Neural cell (in vitro differentiated cells): ENCODE measurements around the gene SCUBE1. TPM values are rescaled to one million over a fixed set of nuclear protein-coding genes. Genes with fewer than 3 reads are reported as not detected.

Experiments used
- H2AFZ ChIP-seq: fragments of 200-600, 300-800 bp; sonication (generic), shearing (Covaris generic); 2 replicates; pipeline ENCODE4 v1.6.0; 2014; ENCODE audit warnings: low read depth, mild to moderate bottlenecking, antibody characterized with exemption, low read length, moderate library complexity
- H3F3A ChIP-seq: fragments of 200-600 bp; shearing (Covaris generic); 2 replicates; pipeline ENCODE4 v1.6.1; 2016; ENCODE audit warnings: mild to moderate bottlenecking, moderate library complexity, mixed read lengths, antibody characterized with exemption, low read length; ENCODE audit not compliant: insufficient read depth, poor library complexity, severe bottlenecking
- H3K27ac ChIP-seq: fragments of 200-600, 300-800 bp; sonication (generic), shearing (Covaris generic); 2 replicates; pipeline ENCODE4 v1.5.1; 2014; ENCODE audit warnings: mild to moderate bottlenecking, low read length, moderate library complexity
- H3K27me3 ChIP-seq: fragments of 300-800, 200-600 bp; sonication (generic), shearing (Covaris generic); 2 replicates; pipeline ENCODE4 v1.6.0; 2014; ENCODE audit warnings: mild to moderate bottlenecking, low read depth, low read length, moderate library complexity; ENCODE audit not compliant: insufficient read depth
- H3K36me3 ChIP-seq: fragments of 300-800, 200-600 bp; sonication (generic), shearing (Covaris generic); 2 replicates; pipeline ENCODE4 v1.5.1; 2014; ENCODE audit warnings: mild to moderate bottlenecking, antibody characterized with exemption, low read length, moderate library complexity; ENCODE audit not compliant: insufficient read depth
- H3K4me2 ChIP-seq: fragments of 300-800, 200-600 bp; sonication (generic), shearing (Covaris generic); 2 replicates; pipeline ENCODE4 v1.6.0; 2014; ENCODE audit warnings: mild to moderate bottlenecking, low read length
- H3K4me3 ChIP-seq: fragments of 300-800, 200-600 bp; sonication (generic), shearing (Covaris generic); 2 replicates; pipeline ENCODE4 v1.5.1; 2014; ENCODE audit warnings: mild to moderate bottlenecking, low read length, moderate library complexity
- H3K79me2 ChIP-seq: fragments of 200-600 bp; shearing (Covaris generic); replicated peaks from 2 replicates; pipeline ENCODE4 v1.6.0; 2014; ENCODE audit warnings: mild to moderate bottlenecking, low read length, moderate library complexity; ENCODE audit not compliant: insufficient read depth
- H3K9ac ChIP-seq: fragments of 300-800, 200-600 bp; sonication (generic), shearing (Covaris generic); 2 replicates; pipeline ENCODE4 v1.6.1; 2016; ENCODE audit warnings: mild to moderate bottlenecking, low read length, mixed read lengths
- H3K9me2 ChIP-seq: fragments of 200-600 bp; shearing (Covaris generic); 2 replicates; pipeline ENCODE4 v1.6.1; 2016; ENCODE audit warnings: mild to moderate bottlenecking, low read length, mixed read lengths; ENCODE audit not compliant: insufficient read depth
- H3K9me3 ChIP-seq: fragments of 200-600, 300-800 bp; sonication (generic), shearing (Covaris generic); 2 replicates; pipeline ENCODE4 v1.6.1; 2016; ENCODE audit warnings: mild to moderate bottlenecking, mixed run types, low read length, moderate library complexity, mixed read lengths
- H4K20me1 ChIP-seq: fragments of 200-600 bp; shearing (Covaris generic); 2 replicates; pipeline ENCODE4 v1.6.1; 2016; ENCODE audit warnings: mild to moderate bottlenecking, mixed run types; ENCODE audit not compliant: insufficient read depth
- EP300 ChIP-seq: fragments of 450-650 bp; conservative IDR thresholded peaks from 2 replicates; pipeline ENCODE4 v1.6.1; 2014; ENCODE audit warnings: antibody characterized with exemption, mild to moderate bottlenecking, moderate library complexity; ENCODE audit not compliant: poor library complexity, severe bottlenecking
- EZH2 ChIP-seq: fragments of 200-600, 300-800 bp; shearing (Covaris generic), sonication (generic); IDR thresholded peaks from 2 replicates; pipeline ENCODE4 v1.6.1; 2014; ENCODE audit warnings: antibody characterized with exemption, low read length, borderline replicate concordance, mild to moderate bottlenecking; ENCODE audit not compliant: insufficient read depth, poor library complexity, severe bottlenecking
- MXI1 ChIP-seq: fragments of 450-650 bp; conservative IDR thresholded peaks from 2 replicates; pipeline ENCODE4 v1.6.1; 2014; ENCODE audit warnings: antibody characterized with exemption, mild to moderate bottlenecking; ENCODE audit not compliant: poor library complexity, severe bottlenecking
- POLR2AphosphoS5 ChIP-seq: IDR thresholded peaks from 2 replicates; pipeline ENCODE4 v1.6.1; 2012
- RAD21 ChIP-seq: fragments of 450-650 bp; conservative IDR thresholded peaks from 2 replicates; pipeline ENCODE4 v1.6.1; 2014; ENCODE audit warnings: antibody characterized with exemption, mild to moderate bottlenecking, moderate library complexity
- SMC3 ChIP-seq: fragments of 450-650 bp; conservative IDR thresholded peaks from 2 replicates; pipeline ENCODE4 v1.6.1; 2014; ENCODE audit warnings: antibody characterized with exemption, mild to moderate bottlenecking, moderate library complexity; ENCODE audit not compliant: poor library complexity
- TAF1 ChIP-seq: IDR thresholded peaks from 2 replicates; pipeline ENCODE4 v1.6.1; 2012; ENCODE audit warnings: low read depth
- polyA plus RNA-seq: library from polyadenylated mRNA; depleted of rRNA; stranded (reverse); fragments of >200 nt; gene quantifications from 2 replicates; pipeline ENCODE4 v1.2.3, GENCODE V29; 2014
- TF ChIP-seq, protein P1 (sequence below): IDR thresholded peaks from 2 replicates; pipeline ENCODE4 v1.6.1; 2012; ENCODE audit warnings: borderline replicate concordance
- TF ChIP-seq, protein P2 (sequence below): fragments of 450-650 bp; IDR thresholded peaks from 2 replicates; pipeline ENCODE4 v1.5.1; 2014; ENCODE audit warnings: antibody characterized with exemption, mild to moderate bottlenecking, moderate library complexity; ENCODE audit not compliant: poor library complexity, severe bottlenecking

SCUBE1 gene
- polyA plus RNA-seq, 1 donor from 2014 or later: 8.4 TPM

DNA sequence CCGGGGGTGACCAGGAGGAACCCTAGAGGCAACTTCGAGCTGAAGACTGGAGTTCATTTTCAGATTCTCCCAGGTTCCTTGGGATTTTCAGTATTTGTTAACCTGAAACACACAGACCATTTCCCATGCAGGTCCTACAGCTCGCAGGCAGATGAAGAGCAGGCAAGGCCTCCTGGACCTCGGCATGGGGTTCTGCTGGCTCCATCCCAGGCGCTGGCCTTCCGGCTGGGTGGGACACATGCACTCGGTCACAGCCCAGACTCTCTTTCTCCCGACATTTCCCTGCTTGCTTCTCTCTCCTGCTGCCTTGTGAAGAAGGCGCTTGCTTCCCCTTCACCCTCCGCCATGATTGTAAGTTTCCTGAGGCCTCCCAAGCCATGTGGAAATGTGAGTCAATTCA is 140.8 kb downstream of the SCUBE1 start:
- H3K79me2 ChIP-seq: no peaks in the 10 kb centered on the region
- H3K27ac ChIP-seq: no peak overlapping the region
- no peaks in the 10 kb centered on the region for H3K27me3 ChIP-seq
- no peak overlapping the region for H2AFZ ChIP-seq
- H3K4me2 ChIP-seq: no peak overlapping the region
- no peaks in the 10 kb centered on the region for H4K20me1 ChIP-seq
- TF ChIP-seq EP300 (no peak), SMC3 (no peak), RAD21 (no peak), EZH2 (no peak), POLR2AphosphoS5 (no peak), MXI1 (no peak)
- TF ChIP-seq, protein P1, sequence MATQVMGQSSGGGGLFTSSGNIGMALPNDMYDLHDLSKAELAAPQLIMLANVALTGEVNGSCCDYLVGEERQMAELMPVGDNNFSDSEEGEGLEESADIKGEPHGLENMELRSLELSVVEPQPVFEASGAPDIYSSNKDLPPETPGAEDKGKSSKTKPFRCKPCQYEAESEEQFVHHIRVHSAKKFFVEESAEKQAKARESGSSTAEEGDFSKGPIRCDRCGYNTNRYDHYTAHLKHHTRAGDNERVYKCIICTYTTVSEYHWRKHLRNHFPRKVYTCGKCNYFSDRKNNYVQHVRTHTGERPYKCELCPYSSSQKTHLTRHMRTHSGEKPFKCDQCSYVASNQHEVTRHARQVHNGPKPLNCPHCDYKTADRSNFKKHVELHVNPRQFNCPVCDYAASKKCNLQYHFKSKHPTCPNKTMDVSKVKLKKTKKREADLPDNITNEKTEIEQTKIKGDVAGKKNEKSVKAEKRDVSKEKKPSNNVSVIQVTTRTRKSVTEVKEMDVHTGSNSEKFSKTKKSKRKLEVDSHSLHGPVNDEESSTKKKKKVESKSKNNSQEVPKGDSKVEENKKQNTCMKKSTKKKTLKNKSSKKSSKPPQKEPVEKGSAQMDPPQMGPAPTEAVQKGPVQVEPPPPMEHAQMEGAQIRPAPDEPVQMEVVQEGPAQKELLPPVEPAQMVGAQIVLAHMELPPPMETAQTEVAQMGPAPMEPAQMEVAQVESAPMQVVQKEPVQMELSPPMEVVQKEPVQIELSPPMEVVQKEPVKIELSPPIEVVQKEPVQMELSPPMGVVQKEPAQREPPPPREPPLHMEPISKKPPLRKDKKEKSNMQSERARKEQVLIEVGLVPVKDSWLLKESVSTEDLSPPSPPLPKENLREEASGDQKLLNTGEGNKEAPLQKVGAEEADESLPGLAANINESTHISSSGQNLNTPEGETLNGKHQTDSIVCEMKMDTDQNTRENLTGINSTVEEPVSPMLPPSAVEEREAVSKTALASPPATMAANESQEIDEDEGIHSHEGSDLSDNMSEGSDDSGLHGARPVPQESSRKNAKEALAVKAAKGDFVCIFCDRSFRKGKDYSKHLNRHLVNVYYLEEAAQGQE: no peak
- TF ChIP-seq, protein P2, sequence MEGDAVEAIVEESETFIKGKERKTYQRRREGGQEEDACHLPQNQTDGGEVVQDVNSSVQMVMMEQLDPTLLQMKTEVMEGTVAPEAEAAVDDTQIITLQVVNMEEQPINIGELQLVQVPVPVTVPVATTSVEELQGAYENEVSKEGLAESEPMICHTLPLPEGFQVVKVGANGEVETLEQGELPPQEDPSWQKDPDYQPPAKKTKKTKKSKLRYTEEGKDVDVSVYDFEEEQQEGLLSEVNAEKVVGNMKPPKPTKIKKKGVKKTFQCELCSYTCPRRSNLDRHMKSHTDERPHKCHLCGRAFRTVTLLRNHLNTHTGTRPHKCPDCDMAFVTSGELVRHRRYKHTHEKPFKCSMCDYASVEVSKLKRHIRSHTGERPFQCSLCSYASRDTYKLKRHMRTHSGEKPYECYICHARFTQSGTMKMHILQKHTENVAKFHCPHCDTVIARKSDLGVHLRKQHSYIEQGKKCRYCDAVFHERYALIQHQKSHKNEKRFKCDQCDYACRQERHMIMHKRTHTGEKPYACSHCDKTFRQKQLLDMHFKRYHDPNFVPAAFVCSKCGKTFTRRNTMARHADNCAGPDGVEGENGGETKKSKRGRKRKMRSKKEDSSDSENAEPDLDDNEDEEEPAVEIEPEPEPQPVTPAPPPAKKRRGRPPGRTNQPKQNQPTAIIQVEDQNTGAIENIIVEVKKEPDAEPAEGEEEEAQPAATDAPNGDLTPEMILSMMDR: no peak
- H3K36me3 ChIP-seq: no peaks in the 10 kb centered on the region
- H3K9me3 ChIP-seq: no peaks in the 10 kb centered on the region
- no peak overlapping the region for H3K9ac ChIP-seq
- H3K4me3 ChIP-seq: no peak overlapping the region
- H3K9me2 ChIP-seq: no peaks in the 10 kb centered on the region
- no peaks in the 10 kb centered on the region for H3F3A ChIP-seq

DNA sequence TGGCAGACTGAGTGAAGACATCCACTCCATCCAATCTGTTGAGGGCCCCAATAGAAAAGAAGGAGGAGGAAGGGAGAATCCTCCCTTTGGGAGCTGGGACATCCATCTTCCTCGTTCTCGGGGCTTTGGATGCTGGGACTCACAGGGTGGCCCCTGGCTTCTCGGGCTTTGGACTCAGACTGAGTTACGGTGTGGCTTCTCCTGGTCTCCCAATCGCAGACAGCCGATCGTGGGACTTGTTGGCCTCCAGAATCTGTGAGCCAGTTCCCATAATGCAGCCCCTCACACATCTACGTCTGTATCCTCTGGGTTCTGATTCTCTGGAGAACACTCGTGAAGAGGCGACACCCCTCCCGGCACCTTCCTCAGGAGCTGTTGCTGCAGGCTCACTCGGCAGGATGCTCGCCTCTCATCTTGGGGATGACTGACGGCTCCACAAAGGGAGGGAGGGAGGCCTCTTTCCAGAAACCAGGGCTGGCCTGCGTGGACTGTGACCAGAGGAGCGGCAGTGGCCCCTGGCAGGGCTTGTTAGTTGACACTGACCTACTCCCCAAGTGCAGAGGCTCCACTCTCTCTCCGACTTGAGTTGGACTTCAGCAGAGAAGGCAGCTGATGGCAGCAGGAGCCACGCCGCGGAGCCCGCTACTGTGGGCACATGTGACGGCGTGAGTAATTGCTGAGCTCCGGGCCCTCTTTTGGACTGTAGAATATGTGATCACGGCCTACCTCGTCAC is 141.5 kb downstream of the SCUBE1 start:
- H3F3A ChIP-seq: no peaks in the 10 kb centered on the region
- no peak overlapping the region for H3K4me3 ChIP-seq
- no peak overlapping the region for H3K27ac ChIP-seq
- no peaks in the 10 kb centered on the region for H3K79me2 ChIP-seq
- H3K27me3 ChIP-seq: no peaks in the 10 kb centered on the region
- no peaks in the 10 kb centered on the region for H3K9me3 ChIP-seq
- no peaks in the 10 kb centered on the region for H3K36me3 ChIP-seq
- no peak overlapping the region for H3K4me2 ChIP-seq
- H2AFZ ChIP-seq: no peak overlapping the region
- H3K9me2 ChIP-seq: no peaks in the 10 kb centered on the region
- TF ChIP-seq RAD21 (no peak), POLR2AphosphoS5 (no peak), TAF1 (no peak), EP300 (no peak)
- TF ChIP-seq, protein P2: no peak
- no peaks in the 10 kb centered on the region for H4K20me1 ChIP-seq
- no peak overlapping the region for H3K9ac ChIP-seq
